Fibroblast of skin of scalp (primary cell): Measurements from ENCODE around the gene FIGLA. TPM values are rescaled to one million over a fixed set of nuclear protein-coding genes. Genes with fewer than 3 reads are reported as not detected.

Experiments used
- DNase-seq: peaks from one replicate; pipeline ENCODE4 v3.0.0-alpha.2; 2013
- polyA plus RNA-seq, 2 experiments: library from polyadenylated mRNA; unstranded; fragments of 120-200 nt; gene quantifications; one replicate each; pipeline ENCODE4 v1.2.1, GENCODE V29; 2013; ENCODE audit not compliant: insufficient read length in 2 of 2

Gene FIGLA
- polyA plus RNA-seq (2013, experiment 1 of 2; ENCODE audit: insufficient read length): not detected
- not detected for polyA plus RNA-seq (2013, experiment 2 of 2; ENCODE audit: insufficient read length)

DNA sequence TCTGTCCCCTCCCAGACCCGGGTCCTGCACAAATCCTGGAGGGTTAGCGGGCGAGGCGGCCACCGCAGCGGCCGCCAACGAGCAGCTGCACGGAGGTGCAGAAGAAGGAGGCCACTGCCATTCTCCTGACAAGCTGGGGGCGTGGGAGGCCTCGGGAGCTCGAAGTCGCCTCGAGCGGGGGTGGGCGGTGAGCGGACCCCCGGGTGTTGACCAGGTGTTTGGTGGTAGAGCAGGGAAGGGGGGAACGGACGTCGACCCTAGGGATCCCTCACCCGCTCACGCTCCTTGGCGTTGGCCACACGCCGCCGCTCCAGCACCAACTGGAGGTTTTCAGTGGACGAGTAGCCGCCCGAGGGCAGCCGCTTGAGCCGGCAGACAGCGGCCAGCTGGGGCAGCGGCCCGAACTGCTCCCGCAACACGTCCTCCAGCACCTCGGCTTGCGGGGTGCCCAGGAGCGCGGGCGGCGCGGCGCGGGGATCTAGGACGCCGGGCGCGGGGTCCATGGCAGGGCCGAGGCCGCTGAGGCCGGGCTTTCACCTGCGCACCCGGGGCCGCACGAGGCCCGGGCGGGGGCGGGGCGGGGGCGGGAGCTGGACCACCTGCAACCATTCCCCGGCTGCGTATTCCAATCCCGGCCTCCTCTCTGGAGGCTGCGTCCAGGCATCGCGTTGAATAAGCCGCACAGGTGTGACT is at the start of gene FIGLA:
TSS of gene FIGLA (minus strand) at position 508 of the 693 bp plus-strand sequence. CDS start at position 503, 5 bp downstream.
- no peak for DNase-seq

GRCh38 chr2:70837980-70838925 is 47.8 kb upstream of the FIGLA start:
- no peak for DNase-seq

DNA sequence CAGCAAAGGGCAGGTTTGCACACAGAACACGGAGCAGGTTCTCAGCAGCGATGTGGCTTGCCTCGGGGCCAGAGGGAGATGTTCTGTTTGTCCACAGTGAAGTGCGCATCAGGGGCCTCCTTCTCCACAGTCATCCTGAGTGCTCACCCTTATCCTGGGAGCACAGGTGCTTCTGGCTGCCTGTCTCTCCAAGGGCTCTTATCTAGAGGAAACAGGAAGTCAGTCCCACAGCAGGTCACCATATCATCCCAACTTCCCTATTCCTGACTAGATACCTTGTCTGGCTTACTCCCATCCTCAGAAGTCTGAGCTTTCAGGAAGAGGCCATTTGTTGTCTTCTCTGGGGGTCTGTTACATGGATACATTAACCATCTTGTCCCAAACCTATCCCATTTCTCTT is 45.2 kb upstream of the FIGLA start, which contains the start of gene CD207:
TSS of gene CD207 (minus strand) at position 174 of the 400 bp plus-strand sequence. CDS start at position 134, 40 bp downstream.
- DNase-seq: no peak

- DNase-seq: no peak
Observed at GRCh38 chr2:70834881-70835280, 44.4 kb upstream of the FIGLA start.

DNA sequence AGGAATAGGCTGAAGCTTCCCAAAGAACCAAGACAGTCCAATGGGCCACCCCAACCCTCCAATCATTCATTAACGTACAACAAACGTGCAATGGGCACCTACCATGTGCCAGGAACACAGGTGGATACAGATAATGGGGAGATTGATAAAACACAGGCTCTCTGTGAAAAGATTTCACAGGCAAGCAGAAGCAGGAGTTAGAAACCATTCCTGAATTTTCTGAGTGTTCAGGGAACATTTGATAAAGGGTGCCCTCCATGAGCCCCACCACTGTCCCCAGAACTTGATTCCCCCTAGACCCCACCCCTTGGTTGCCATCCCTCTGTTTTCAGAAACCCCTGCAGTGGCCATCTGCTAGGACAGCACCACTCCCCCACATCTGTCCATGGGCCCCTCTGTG is 43.7 kb upstream of the FIGLA start:
- DNase-seq: no peak

GRCh38 chr2:70833246-70833645 is 42.8 kb upstream of the FIGLA start:
- no peak for DNase-seq

DNA sequence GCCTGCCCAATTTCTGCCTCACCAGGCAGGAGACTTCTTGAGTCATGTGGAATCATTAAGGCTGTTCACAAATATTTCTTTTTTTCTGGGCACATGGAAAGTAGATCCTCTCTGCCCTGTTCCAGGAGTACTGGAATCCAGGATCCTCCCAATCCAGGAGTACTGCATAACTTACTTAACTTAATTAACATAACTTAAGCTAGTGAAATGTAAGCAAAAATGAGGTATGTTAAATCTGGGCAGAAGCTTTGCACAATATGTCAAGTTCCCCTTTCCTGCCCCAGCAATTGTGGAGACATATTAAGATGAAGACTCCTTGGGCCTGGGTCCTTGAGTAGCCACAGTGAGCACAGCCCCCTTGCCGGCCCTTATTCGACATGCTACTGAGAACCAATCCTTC is 41.9 kb upstream of the FIGLA start:
- no peak for DNase-seq

DNA sequence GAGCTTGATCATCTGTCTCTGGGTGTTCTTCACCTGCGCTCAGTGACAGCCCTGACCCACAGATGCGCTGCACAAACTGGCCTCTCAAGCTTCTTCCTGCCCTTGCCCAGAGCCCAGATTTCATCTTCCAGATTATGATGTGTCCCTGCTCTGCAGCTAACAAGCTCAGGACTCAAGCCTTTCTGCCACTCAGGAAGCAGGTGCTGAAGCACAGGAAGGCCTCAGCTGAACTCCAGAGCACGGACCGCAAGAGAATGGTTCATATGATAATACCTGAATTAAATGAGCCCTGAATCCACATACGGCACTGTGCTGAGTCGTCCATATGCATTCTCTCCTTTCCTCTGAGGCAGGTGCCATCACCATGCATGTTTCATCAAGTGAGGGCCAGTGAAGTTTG is 41.4 kb upstream of the FIGLA start:
- no peak for DNase-seq

DNA sequence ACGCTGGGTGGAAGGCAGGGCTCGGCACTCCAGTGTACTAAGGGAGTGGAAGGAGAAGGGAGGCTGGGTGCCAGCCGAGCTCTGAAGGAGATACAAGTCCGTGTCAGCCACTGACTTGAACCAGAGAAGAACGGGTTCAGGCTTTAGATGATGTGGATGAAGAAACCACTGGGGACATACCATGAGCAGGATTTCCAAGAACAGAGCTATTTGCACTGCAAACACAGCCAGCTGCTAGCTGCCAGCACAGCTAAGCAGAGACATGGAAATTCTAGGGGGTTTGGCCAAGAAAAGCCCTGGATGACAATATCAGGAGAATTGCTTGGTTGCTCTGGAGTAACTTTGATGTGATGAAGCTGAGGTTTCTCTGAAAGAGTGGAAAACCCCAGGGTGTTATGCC is 39.9 kb upstream of the FIGLA start:
- no peak for DNase-seq

DNA sequence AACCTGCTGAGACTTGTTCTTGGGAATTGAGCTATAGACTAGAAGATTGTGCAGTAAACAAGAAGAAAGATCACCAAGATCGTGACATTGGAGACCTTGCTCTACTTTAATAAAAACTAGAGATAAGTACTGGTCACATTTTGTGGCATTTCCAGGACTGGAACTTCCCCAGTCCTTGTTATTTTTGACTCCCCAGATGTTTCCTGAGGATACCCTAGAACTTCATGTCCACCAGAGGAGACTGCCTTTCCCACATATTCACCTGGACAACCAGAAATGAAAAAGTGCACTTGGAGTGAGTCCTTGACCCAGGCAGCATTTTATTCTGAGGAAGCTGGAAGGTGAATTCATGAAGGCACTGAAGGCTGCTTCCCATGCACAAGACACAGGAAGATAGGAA is 39.5 kb upstream of the FIGLA start:
- no peak for DNase-seq

DNA sequence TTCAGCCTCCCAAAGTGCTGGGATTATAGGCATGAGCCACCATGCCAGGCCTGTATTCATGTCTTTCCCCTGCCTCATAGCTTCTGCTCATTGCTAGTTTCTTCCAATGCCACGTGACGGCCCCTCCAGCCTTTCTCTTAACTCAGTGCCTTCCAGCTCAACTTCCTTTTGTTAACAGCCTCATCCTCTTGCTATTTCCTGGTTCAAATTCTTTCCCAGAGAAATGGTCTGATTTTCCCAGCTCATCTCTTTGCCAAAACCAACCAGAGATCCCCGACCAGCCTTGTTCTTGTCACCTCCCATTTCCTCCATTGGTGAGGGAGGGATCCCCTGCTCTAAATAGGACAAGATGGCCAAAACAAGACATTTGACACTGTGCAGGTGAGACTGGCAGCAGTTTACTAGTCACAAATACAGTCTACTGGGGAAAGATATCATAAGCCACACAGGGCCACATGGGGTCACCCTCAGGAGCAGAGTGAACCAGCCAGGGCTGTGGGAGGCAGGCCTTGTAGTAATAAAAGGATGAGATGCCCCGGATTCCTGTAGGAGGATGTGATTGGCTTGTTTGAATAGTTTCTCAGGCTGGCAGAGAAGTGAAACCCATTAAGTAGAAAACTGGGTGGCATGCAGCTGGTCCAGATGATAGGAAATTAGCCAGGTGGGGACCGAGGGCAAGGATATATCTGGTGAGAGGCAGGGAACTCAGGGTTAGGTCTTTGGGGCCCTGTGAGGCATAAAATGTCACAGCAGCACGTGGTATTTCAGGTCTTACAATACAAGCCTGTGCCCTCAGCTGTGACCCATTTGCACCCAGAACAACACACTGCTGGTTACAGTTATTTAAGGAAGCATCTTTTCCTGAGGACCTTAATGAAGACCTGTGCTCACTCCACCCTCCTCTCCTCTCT is 38.7 kb upstream of the FIGLA start:
- peak; percentile 33 for DNase-seq

- DNase-seq: no peak
Observed at GRCh38 chr2:70828115-70828514, 37.7 kb upstream of the FIGLA start.

- no peak for DNase-seq
Observed at GRCh38 chr2:70827388-70827787, 36.9 kb upstream of the FIGLA start.

- no peak for DNase-seq
Observed at GRCh38 chr2:70826696-70827350, 36.4 kb upstream of the FIGLA start.

GRCh38 chr2:70823249-70823648 is 32.8 kb upstream of the FIGLA start:
- DNase-seq: no peak

- DNase-seq: no peak
Observed at GRCh38 chr2:70822843-70823242, 32.4 kb upstream of the FIGLA start.

DNA sequence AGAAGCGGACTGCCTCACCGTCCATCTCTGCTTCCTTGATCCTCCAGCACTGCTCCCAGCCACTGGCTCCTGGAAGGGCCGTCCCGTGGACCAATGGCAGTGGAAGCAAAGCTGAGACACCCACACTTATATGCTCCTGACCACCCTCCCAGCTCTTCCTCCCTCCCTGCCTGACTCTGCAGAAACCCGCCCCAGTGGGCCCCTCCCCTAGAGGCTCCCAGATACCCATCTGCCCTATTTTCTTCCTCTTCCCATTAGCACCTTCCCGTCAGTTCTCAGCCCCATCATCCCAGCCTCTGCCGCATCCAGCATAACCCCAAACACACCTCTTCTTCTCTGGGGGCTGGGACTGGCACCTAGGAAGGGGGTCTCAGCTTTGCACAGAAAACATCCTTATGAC is 30.1 kb upstream of the FIGLA start, which contains the start of gene CLEC4F:
TSS of gene CLEC4F (minus strand) at position 101 of the 400 bp plus-strand sequence. CDS start at position 25, 76 bp downstream.
- DNase-seq: no peak

GRCh38 chr2:70817284-70817954 is 27.0 kb upstream of the FIGLA start:
- no peak for DNase-seq

DNA sequence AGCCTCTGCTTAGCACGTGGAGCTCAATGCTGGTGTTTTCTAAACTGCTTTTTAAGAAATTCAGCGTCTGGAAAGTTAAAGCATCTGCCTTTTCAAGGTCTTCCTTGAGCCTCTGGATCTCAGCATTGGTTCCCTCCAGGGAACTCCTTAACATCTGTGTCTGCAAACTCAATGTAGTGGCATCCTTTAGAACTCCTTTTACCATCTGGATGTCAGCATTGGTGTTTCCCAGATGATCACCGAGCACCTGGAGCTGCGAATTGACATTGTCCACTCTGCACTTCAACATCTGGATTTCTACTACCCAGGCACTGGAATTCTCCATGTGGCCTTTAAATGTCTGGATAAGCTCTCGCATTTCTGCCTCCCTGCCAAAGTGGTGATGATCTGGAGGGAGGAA is 26.3 kb upstream of the FIGLA start:
- DNase-seq: no peak

- no peak for DNase-seq
Observed at GRCh38 chr2:70808983-70809958, 18.8 kb upstream of the FIGLA start.
